H9 (cell line): Measurements from ENCODE around the gene FALEC. TPM values are rescaled to one million over a fixed set of nuclear protein-coding genes. Genes with fewer than 3 reads are reported as not detected.

Experiments
- DNase-seq: peaks from one replicate; pipeline ENCODE4 v3.0.0-alpha.2; 2017
- H2AFZ ChIP-seq: one replicate; pipeline ENCODE4 v1.6.1; 2013; ENCODE audit warnings: mild to moderate bottlenecking, low read length, control low read depth, moderate library complexity
- H2AK5ac ChIP-seq: 2 replicates; pipeline ENCODE4 v1.6.1; 2013; ENCODE audit warnings: low read length, control low read depth, mixed read lengths; ENCODE audit not compliant: insufficient read length
- H2BK120ac ChIP-seq: one replicate; pipeline ENCODE4 v1.6.1; 2013; ENCODE audit warnings: low read depth, mild to moderate bottlenecking, low read length, control low read depth, inconsistent platforms; ENCODE audit not compliant: poor library complexity, severe bottlenecking
- H2BK12ac ChIP-seq: 2 replicates; pipeline ENCODE4 v1.6.1; 2013; ENCODE audit warnings: low read length, control low read depth, mixed read lengths, low read depth; ENCODE audit not compliant: insufficient read length
- H2BK15ac ChIP-seq: 2 replicates; pipeline ENCODE4 v1.6.1; 2013; ENCODE audit warnings: low read depth, low read length, control low read depth
- H2BK20ac ChIP-seq: one replicate; pipeline ENCODE4 v1.6.1; 2013; ENCODE audit warnings: low read depth, mild to moderate bottlenecking, low read length, control low read depth, inconsistent platforms; ENCODE audit not compliant: poor library complexity, severe bottlenecking
- H2BK5ac ChIP-seq: 2 replicates; pipeline ENCODE4 v1.6.1; 2013; ENCODE audit warnings: low read length, control low read depth, mixed read lengths; ENCODE audit not compliant: insufficient read length
- H3K14ac ChIP-seq: 2 replicates; pipeline ENCODE4 v1.6.1; 2013; ENCODE audit warnings: low read length, control low read depth; ENCODE audit not compliant: insufficient read depth
- H3K18ac ChIP-seq: 2 replicates; pipeline ENCODE4 v1.6.1; 2013; ENCODE audit warnings: low read depth, mild to moderate bottlenecking, mixed read lengths, low read length, control low read depth; ENCODE audit not compliant: insufficient read length
- H3K23ac ChIP-seq: 2 replicates; pipeline ENCODE4 v1.6.1; 2013; ENCODE audit warnings: low read length, control low read depth, mixed read lengths, low read depth; ENCODE audit not compliant: insufficient read length
- H3K23me2 ChIP-seq: 2 replicates; pipeline ENCODE4 v1.6.1; 2013; ENCODE audit warnings: low read depth, mild to moderate bottlenecking, mixed read lengths, low read length, control low read depth; ENCODE audit not compliant: insufficient read length, poor library complexity, severe bottlenecking
- H3K27ac ChIP-seq: 2 replicates; pipeline ENCODE4 v1.5.1; 2013; ENCODE audit warnings: low read length, control low read depth, mixed read lengths, low read depth; ENCODE audit not compliant: insufficient read length
- H3K27me3 ChIP-seq: 2 replicates; pipeline ENCODE4 v1.6.1; 2013; ENCODE audit warnings: low read length, control low read depth, inconsistent platforms; ENCODE audit not compliant: insufficient read depth
- H3K4ac ChIP-seq: 2 replicates; pipeline ENCODE4 v1.6.1; 2013; ENCODE audit warnings: low read depth, mild to moderate bottlenecking, control low read depth, inconsistent platforms, low read length, moderate library complexity
- H3K4me1 ChIP-seq: 2 replicates; pipeline ENCODE4 v1.6.1; 2013; ENCODE audit warnings: low read length, control low read depth, inconsistent platforms; ENCODE audit not compliant: insufficient read depth
- H3K4me2 ChIP-seq: 2 replicates; pipeline ENCODE4 v1.6.1; 2013; ENCODE audit warnings: low read length, control low read depth, mixed read lengths; ENCODE audit not compliant: insufficient read length, insufficient read depth
- H3K56ac ChIP-seq: 2 replicates; pipeline ENCODE4 v1.6.1; 2013; ENCODE audit warnings: low read depth, mild to moderate bottlenecking, mixed read lengths, low read length, control low read depth; ENCODE audit not compliant: insufficient read length
- H3K79me1 ChIP-seq: 2 replicates; pipeline ENCODE4 v1.6.1; 2013; ENCODE audit warnings: low read depth, mild to moderate bottlenecking, moderate library complexity, low read length, control low read depth, inconsistent platforms; ENCODE audit not compliant: insufficient read depth, poor library complexity, severe bottlenecking
- H3K79me2 ChIP-seq: 2 replicates; pipeline ENCODE4 v1.6.1; 2013; ENCODE audit warnings: low read length, control low read depth, inconsistent platforms; ENCODE audit not compliant: insufficient read depth
- H3K9ac ChIP-seq: 2 replicates; pipeline ENCODE4 v1.6.1; 2013; ENCODE audit warnings: low read length, control low read depth, mixed read lengths; ENCODE audit not compliant: insufficient read length; ENCODE audit errors: extremely low read depth
- H3K9me3 ChIP-seq: one replicate; pipeline ENCODE4 v1.6.1; 2013; ENCODE audit warnings: low read depth, low read length, inconsistent platforms; ENCODE audit not compliant: control insufficient read depth
- H3T11ph ChIP-seq: one replicate; pipeline ENCODE4 v1.6.1; 2013; ENCODE audit warnings: mild to moderate bottlenecking, low read length, control low read depth, inconsistent platforms
- H4K20me1 ChIP-seq: one replicate; pipeline ENCODE4 v1.6.1; 2013; ENCODE audit not compliant: control insufficient read depth, insufficient read length, insufficient read depth
- H4K5ac ChIP-seq: 2 replicates; pipeline ENCODE4 v1.6.1; 2013; ENCODE audit warnings: low read depth, mild to moderate bottlenecking, mixed read lengths, low read length, control low read depth; ENCODE audit not compliant: insufficient read length
- H4K8ac ChIP-seq: replicated peaks from 2 replicates; pipeline ENCODE4 v1.6.1; 2013; ENCODE audit warnings: low read length, control low read depth, mixed read lengths, low read depth; ENCODE audit not compliant: insufficient read length
- H4K91ac ChIP-seq: 2 replicates; pipeline ENCODE4 v1.6.1; 2013; ENCODE audit warnings: low read depth, mild to moderate bottlenecking, moderate library complexity, mixed read lengths, low read length, control low read depth; ENCODE audit not compliant: insufficient read length
- H3K27ac Mint-ChIP-seq, 3 experiments: 2 replicates in 2 of 3; 3 replicates in 1 of 3; pipeline ENCODE4 v1.8.0; 2020 to 2021; ENCODE audit warnings: mixed read lengths in 3 of 3, mild to moderate bottlenecking in 1 of 3, moderate library complexity in 1 of 3
- H3K27me3 Mint-ChIP-seq: 2 replicates; pipeline ENCODE4 v1.8.0; 2021; ENCODE audit warnings: low read depth, mild to moderate bottlenecking, moderate library complexity, mixed read lengths
- H3K36me3 Mint-ChIP-seq, 3 experiments: 2 replicates in 2 of 3; 3 replicates in 1 of 3; pipeline ENCODE4 v1.8.0; 2020 to 2021; ENCODE audit warnings: low read depth in 3 of 3, mixed read lengths in 3 of 3; ENCODE audit not compliant: insufficient read depth in 1 of 3
- H3K4me1 Mint-ChIP-seq, 2 experiments: 2 replicates each; pipeline ENCODE4 v1.8.0; 2020; ENCODE audit warnings: mixed read lengths in 2 of 2
- H3K4me3 Mint-ChIP-seq, 2 experiments: 2 replicates in 1 of 2; 3 replicates in 1 of 2; pipeline ENCODE4 v1.8.0; 2020 to 2021; ENCODE audit warnings: mild to moderate bottlenecking in 2 of 2, mixed read lengths in 2 of 2, moderate library complexity in 1 of 2
- H3K9me3 Mint-ChIP-seq, 2 experiments: 2 replicates in 1 of 2; 3 replicates in 1 of 2; pipeline ENCODE4 v1.8.0; 2020; ENCODE audit warnings: mild to moderate bottlenecking in 2 of 2, mixed read lengths in 2 of 2, moderate library complexity in 1 of 2
- WGBS: extraction: QIAGEN DNeasy Blood & Tissue Kit; methylation state at CpG from one replicate; pipeline ENCODE4 v1.1.7; 2013; ENCODE audit warnings: missing lambda C conversion rate, low lambda C conversion rate, mixed read lengths; ENCODE audit not compliant: insufficient read length; ENCODE audit errors: extremely low coverage; 5-methylcytosine and 5-hydroxymethylcytosine counted together
- total RNA-seq: library from RNA; stranded (reverse); gene quantifications from 2 replicates; pipeline ENCODE4 v1.2.1, GENCODE V29; 2021
- TF ChIP-seq, protein P1 (sequence below): fragments of 200-600 bp; sonication (generic); conservative IDR thresholded peaks from 3 replicates; pipeline ENCODE4 v1.8.0; 2021; ENCODE audit warnings: antibody characterized with exemption, mild to moderate bottlenecking

FALEC gene
- total RNA-seq, 1 experiment from 2014 or later: not detected

DNA sequence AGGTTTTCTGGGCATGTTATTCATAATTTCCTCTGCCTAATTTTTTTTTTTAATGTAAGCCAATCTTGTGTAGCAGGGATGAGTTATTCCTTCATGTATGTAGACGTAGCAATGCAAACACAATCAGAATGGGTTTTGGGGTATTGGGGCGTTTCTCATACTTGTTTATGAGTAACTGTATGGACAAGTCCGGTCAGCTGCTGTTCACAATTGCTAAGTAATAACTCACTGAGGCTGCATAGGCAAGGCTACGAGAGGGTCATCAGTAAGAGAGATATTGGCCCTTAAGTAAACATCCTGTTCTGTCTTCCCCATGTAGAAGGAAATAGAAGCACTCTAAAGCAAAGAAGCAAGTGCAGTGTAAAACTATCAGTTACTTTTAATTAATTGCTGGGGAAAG is 37.8 kb upstream of the FALEC start:
- Histone ChIP-seq H4K91ac (no peak overlapping the region), H3K9me3 (no peaks in the 10 kb centered on the region), H3K23me2 (no peaks in the 10 kb centered on the region), H2AK5ac (no peak overlapping the region), H3K9ac (no peak overlapping the region), H4K20me1 (no peaks in the 10 kb centered on the region), H3K14ac (no peak overlapping the region), H2BK5ac (no peak overlapping the region), H3K27me3 (no peaks in the 10 kb centered on the region), H3K18ac (no peak overlapping the region), H4K5ac (no peak overlapping the region), H3K79me1 (no peaks in the 10 kb centered on the region), H2BK120ac (no peak overlapping the region), H4K8ac (no peak overlapping the region), H3K79me2 (no peaks in the 10 kb centered on the region), H3T11ph (no peak overlapping the region), H2BK20ac (no peak overlapping the region), H3K4me2 (no peak overlapping the region), H3K27ac (no peak overlapping the region), H2BK12ac (no peak overlapping the region), H2AFZ (no peak overlapping the region), H3K23ac (no peak overlapping the region), H3K4me1 (no peaks in the 10 kb centered on the region), H2BK15ac (no peak overlapping the region), H3K56ac (no peak overlapping the region), H3K4ac (no peak overlapping the region)
- H3K9me3 Mint-ChIP-seq: no peaks in the 10 kb centered on the region
- no peak overlapping the region for H3K4me3 Mint-ChIP-seq
- TF ChIP-seq, protein P1, sequence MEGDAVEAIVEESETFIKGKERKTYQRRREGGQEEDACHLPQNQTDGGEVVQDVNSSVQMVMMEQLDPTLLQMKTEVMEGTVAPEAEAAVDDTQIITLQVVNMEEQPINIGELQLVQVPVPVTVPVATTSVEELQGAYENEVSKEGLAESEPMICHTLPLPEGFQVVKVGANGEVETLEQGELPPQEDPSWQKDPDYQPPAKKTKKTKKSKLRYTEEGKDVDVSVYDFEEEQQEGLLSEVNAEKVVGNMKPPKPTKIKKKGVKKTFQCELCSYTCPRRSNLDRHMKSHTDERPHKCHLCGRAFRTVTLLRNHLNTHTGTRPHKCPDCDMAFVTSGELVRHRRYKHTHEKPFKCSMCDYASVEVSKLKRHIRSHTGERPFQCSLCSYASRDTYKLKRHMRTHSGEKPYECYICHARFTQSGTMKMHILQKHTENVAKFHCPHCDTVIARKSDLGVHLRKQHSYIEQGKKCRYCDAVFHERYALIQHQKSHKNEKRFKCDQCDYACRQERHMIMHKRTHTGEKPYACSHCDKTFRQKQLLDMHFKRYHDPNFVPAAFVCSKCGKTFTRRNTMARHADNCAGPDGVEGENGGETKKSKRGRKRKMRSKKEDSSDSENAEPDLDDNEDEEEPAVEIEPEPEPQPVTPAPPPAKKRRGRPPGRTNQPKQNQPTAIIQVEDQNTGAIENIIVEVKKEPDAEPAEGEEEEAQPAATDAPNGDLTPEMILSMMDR: no peak
- H3K27ac Mint-ChIP-seq: no peak overlapping the region
- no peak for DNase-seq
- H3K4me1 Mint-ChIP-seq: peaks cover 0 to 3% of the 10 kb centered on the region in 2 experiments; a peak in 1 of 4 replicates
- no CpG with 5 or more reads among the region's 4 CpGs for WGBS
- peaks cover 0 to 6% (median under 1%) of the 10 kb centered on the region in 3 experiments; a peak in 2 of 7 replicates for H3K36me3 Mint-ChIP-seq
- peaks cover 6% of the 10 kb centered on the region for H3K27me3 Mint-ChIP-seq
